Sigmoid colon (tissue), 7 donors: ENCODE data around the gene PRMT7. TPM values are rescaled to one million over a fixed set of nuclear protein-coding genes. Genes with fewer than 3 reads are reported as not detected.

Source experiments
- DNase-seq: peaks from one replicate; pipeline ENCODE4 v3.0.0-alpha.2; 2019
- H3K27ac ChIP-seq, 4 donors: fragments of 200-600 bp; sonication (generic); one replicate each; pipeline ENCODE4 v1.5.1; 2016 to 2019; ENCODE audit warnings: mild to moderate bottlenecking in 1 of 4
- H3K27me3 ChIP-seq, 3 donors: fragments of 200-600 bp; sonication (generic); one replicate each; pipeline ENCODE4 v1.5.1; 2019; ENCODE audit warnings: mild to moderate bottlenecking in 1 of 3
- H3K36me3 ChIP-seq, 4 donors: fragments of 200-600 bp; sonication (generic); one replicate each; pipeline ENCODE4 v1.5.1; 2016 to 2019
- H3K4me1 ChIP-seq, 4 donors: fragments of 200-600 bp; sonication (generic); one replicate each; pipeline ENCODE4 v1.5.1; 2017 to 2019
- H3K4me3 ChIP-seq, 4 donors: fragments of 200-600 bp; sonication (generic); one replicate each; pipeline ENCODE4 v1.5.1; 2017 to 2019; ENCODE audit warnings: mild to moderate bottlenecking in 2 of 4, moderate library complexity in 1 of 4
- H3K9me3 ChIP-seq, 4 donors: fragments of 200-600 bp in 3 of 4; sonication (generic) in 3 of 4; one replicate each; pipeline versions ENCODE4 v1.5.1 to v1.6.1; 2013 to 2019
- CTCF ChIP-seq, 4 experiments: fragments of 450-650 bp in 3 of 4; fragments of 200-600 bp in 1 of 4; IDR thresholded peaks; one replicate each; pipeline ENCODE4 v1.5.1; 2016 to 2019; ENCODE audit warnings: antibody characterized with exemption in 4 of 4, mild to moderate bottlenecking in 3 of 4, moderate library complexity in 2 of 4
- EP300 ChIP-seq, 4 donors: sonication (generic); formaldehyde crosslinking; IDR thresholded peaks; one replicate each; pipeline ENCODE4 v1.6.1; 2017; ENCODE audit warnings: antibody characterized with exemption in 4 of 4
- POLR2A ChIP-seq, 2 donors: fragments of 450-650 bp; IDR thresholded peaks; one replicate each; pipeline ENCODE4 v1.6.1; 2016; ENCODE audit warnings: antibody characterized with exemption in 2 of 2, mild to moderate bottlenecking in 2 of 2, moderate library complexity in 2 of 2
- POLR2AphosphoS5 ChIP-seq, 4 donors: sonication (generic); formaldehyde crosslinking; IDR thresholded peaks; one replicate each; pipeline ENCODE4 v1.6.1; 2017; ENCODE audit warnings: antibody characterized with exemption in 4 of 4
- WGBS, 2 donors: extraction: QIAGEN DNeasy Blood & Tissue Kit; methylation state at CpG; one replicate each; pipeline ENCODE4 v1.1.7; 2013; 5-methylcytosine and 5-hydroxymethylcytosine counted together
- intact Hi-C: fragments of 100-400 bp; cut with DNase I; formaldehyde crosslinking; loops from one replicate; pipeline ENCODE4 v1.15.1; 2023
- polyA plus RNA-seq, 3 donors: library from polyadenylated mRNA; stranded (reverse); fragments of 200-250 nt; gene quantifications; one replicate each; pipeline ENCODE4 v1.2.3, GENCODE V29; 2013
- total RNA-seq, 4 donors: library from RNA; depleted of rRNA; stranded (reverse); fragments of >200 nt; gene quantifications; one replicate each; pipeline ENCODE4 v1.1.0, GENCODE V29; 2016
- donor health status: healthy with polysubstance abuse.
- donor health status: Bipolar disorder and iron deficiency.
- donor health status: healthy.

Gene PRMT7
- total RNA-seq (10 to 100 TPM; 34.6 to 51.0 (median 45.6) TPM), polyA plus RNA-seq (10 to 100 TPM; 12.0 to 40.7 (median 19.0) TPM)

DNA sequence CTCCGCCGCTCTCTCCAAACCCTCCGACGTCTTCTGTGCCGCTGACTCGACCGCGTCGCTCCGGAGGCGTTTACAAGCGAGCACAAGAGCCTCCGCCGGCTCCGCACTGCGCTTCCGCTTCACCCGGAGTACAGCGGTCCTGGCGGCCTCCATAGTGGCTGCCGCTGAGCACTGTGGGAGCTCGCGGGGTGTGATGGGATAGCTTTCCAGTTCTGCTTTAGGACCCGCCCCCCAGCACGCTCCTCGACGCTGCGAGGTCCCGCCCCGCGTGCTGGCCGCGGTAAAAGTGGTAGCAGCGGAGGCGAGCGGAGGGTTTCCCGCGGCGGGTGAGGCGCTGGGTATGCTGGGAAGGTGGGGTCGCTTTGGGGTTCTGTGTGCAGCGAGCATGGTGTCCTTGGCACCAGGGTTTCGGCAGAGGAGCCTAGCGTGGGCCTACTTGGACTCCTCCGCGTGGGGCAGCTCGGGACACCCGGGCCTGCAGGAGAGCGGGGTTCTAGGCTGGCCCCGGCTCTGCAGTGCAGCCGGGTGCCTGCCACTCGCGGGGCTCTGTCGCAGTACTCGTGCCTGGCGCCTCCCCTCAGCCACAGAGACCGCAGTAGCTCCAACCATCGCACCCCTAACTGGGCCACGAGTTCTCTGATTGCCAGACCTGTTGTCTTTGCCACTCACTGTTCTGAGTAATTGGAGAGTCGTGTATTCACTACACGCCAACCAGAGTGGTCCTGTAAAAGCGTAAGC, at the start of gene PRMT7, which contains the start of gene SLC7A6OS:
PRMT7 (plus strand) TSS at position 246 of the 738 bp plus-strand sequence. CDS start 4,961 bp downstream, outside the sequence.
SLC7A6OS (minus strand) TSS at position 173 of the 738 bp plus-strand sequence; CDS start at position 153, 20 bp downstream.
- Histone ChIP-seq H3K36me3 (peaks cover 2 to 39% (median 2%) of the 10 kb centered on the region in 4 donors), H3K4me3 (peak within 1 kb of the TSS; percentile 67 to 88 (median 73)), H3K4me1 (peaks cover 0 to 32% (median 26%) of the 10 kb centered on the region in 4 donors), H3K27ac (peak within 1 kb of the TSS; percentile 79 to 84 (median 80)), H3K27me3 (no peaks in the 10 kb centered on the region), H3K9me3 (no peaks in the 10 kb centered on the region)
- peak in 1 of 4 experiments; percentile 21 for TF ChIP-seq CTCF (IDR thresholded peaks at IDR 0.05)
- TF ChIP-seq EP300 (IDR thresholded peaks at IDR 0.05) = peak in 1 of 4 donors; percentile 30
- TF ChIP-seq POLR2A (IDR thresholded peaks at IDR 0.05) = peak; percentile 73 to 82
- peak; percentile 81 to 94 (median 92) for TF ChIP-seq POLR2AphosphoS5 (IDR thresholded peaks at IDR 0.05)
- peak; percentile 93 for DNase-seq
- intact Hi-C loops = loop anchor here (5.0 kb wide), 1 partner anchor 49 kb away; the partner anchor contains the start of gene SLC7A6
- WGBS, 2 donors = 0 to 1% methylated on average over 62 of the region's 62 CpGs

GRCh38 chr16:68263559-68264127, 47.2 kb upstream of the PRMT7 start:
- peaks cover 6 to 23% (median 12%) of the 10 kb centered on the region in 4 donors for H3K36me3 ChIP-seq
- H3K4me3 ChIP-seq = peak overlapping the region; percentile 78 to 84 (median 82)
- no peak for DNase-seq
- WGBS, 2 donors = 35 to 36% methylated on average over 11 of the region's 11 CpGs
- TF ChIP-seq POLR2A (IDR thresholded peaks at IDR 0.05) = no peak
- no peak for TF ChIP-seq EP300 (IDR thresholded peaks at IDR 0.05)
- no peak for TF ChIP-seq CTCF (IDR thresholded peaks at IDR 0.05)
- TF ChIP-seq POLR2AphosphoS5 (IDR thresholded peaks at IDR 0.05) = no peak
- H3K27ac ChIP-seq = peak overlapping the region; percentile 97 to 99 (median 98)
- intact Hi-C loops = loop anchor here (5.0 kb wide), 1 partner anchor 49 kb away; the partner anchor contains the start of genes PRMT7 and SLC7A6OS
- peaks cover 0 to 47% (median 34%) of the 10 kb centered on the region in 4 donors for H3K4me1 ChIP-seq
- H3K27me3 ChIP-seq = no peaks in the 10 kb centered on the region
- no peaks in the 10 kb centered on the region for H3K9me3 ChIP-seq

GRCh38 chr16:68264128-68265077, 46.4 kb upstream of the PRMT7 start, which contains the start of gene SLC7A6:
Gene SLC7A6, plus strand, starts transcription at chr16:68264526. Its CDS starts 10,201 bp downstream, at chr16:68274727.
- peak in 3 of 4 donors; percentile 30 to 71 (median 70) for TF ChIP-seq POLR2AphosphoS5 (IDR thresholded peaks at IDR 0.05)
- peak; percentile 19 to 62 (median 60) for TF ChIP-seq CTCF (IDR thresholded peaks at IDR 0.05)
- no peak for TF ChIP-seq EP300 (IDR thresholded peaks at IDR 0.05)
- peak; percentile 85 for DNase-seq
- intact Hi-C loops = loop anchor here (5.0 kb wide), 1 partner anchor 48 kb away; the partner anchor contains the start of genes PRMT7 and SLC7A6OS
- H3K4me1 ChIP-seq = peaks cover 0 to 39% (median 32%) of the 10 kb centered on the region in 4 donors
- H3K9me3 ChIP-seq = no peaks in the 10 kb centered on the region
- H3K27ac ChIP-seq = peak within 1 kb of the TSS; percentile 97 to 99 (median 98)
- H3K36me3 ChIP-seq = peaks cover 4 to 15% (median 9%) of the 10 kb centered on the region in 4 donors
- WGBS, 2 donors = 0% methylated on average over 123 of the region's 123 CpGs
- peak within 1 kb of the TSS; percentile 78 to 84 (median 82) for H3K4me3 ChIP-seq
- H3K27me3 ChIP-seq = no peaks in the 10 kb centered on the region
